Lung microvascular endothelial cell (primary cell): ENCODE results near the gene SLC35G2. TPM values are rescaled to one million over a fixed set of nuclear protein-coding genes. Genes with fewer than 3 reads are reported as not detected.
"Not testable (repeated sequence)": the region's sequence is repeated elsewhere in the genome, so short reads cannot be mapped to it uniquely, and the experiment has no call there.

Experiments used
- DNase-seq, 2 donors: peaks; one replicate each; pipeline versions ENCODE4 v3.0.0 to v3.0.0-alpha.2; 2010; ENCODE audit warnings: low read depth in 2 of 2
- total RNA-seq: library from RNA; depleted of rRNA; stranded (reverse); fragments of >200 nt; gene quantifications from 2 replicates; pipeline ENCODE4 v1.2.1, GENCODE V29; 2014

SLC35G2 gene
- total RNA-seq, 1 donor from 2014 or later, result 24.2 TPM

GRCh38 chr3:136885357-136886213, 66.7 kb downstream of the SLC35G2 start:
- peak; percentile 23 to 35 for DNase-seq

GRCh38 chr3:136889947-136890346, 71.0 kb downstream of the SLC35G2 start:
- no peak for DNase-seq

- peak in 1 of 2 donors; percentile 36 for DNase-seq
Measured at GRCh38 chr3:136891934-136892855, 73.3 kb downstream of the SLC35G2 start.

- peak; percentile 52 to 95 for DNase-seq
Measured at GRCh38 chr3:136893848-136894443, 75.0 kb downstream of the SLC35G2 start.

- DNase-seq, result not testable (repeated sequence)
Measured at GRCh38 chr3:136897171-136897570, 78.2 kb downstream of the SLC35G2 start.

GRCh38 chr3:136898549-136898948, 79.6 kb downstream of the SLC35G2 start:
- DNase-seq, result peak; percentile 8 to 35

- peak in 1 of 2 donors; percentile 22 for DNase-seq
Measured at GRCh38 chr3:136898954-136899353, 80.0 kb downstream of the SLC35G2 start.

- no peak for DNase-seq
Measured at GRCh38 chr3:136899622-136900158, 80.8 kb downstream of the SLC35G2 start.

- not testable (repeated sequence) for DNase-seq
Measured at GRCh38 chr3:136900694-136901093, 81.8 kb downstream of the SLC35G2 start.

- DNase-seq, result peak in 1 of 2 donors; percentile 58
Measured at GRCh38 chr3:136901391-136901790, 82.5 kb downstream of the SLC35G2 start.

GRCh38 chr3:136902530-136902929, 83.6 kb downstream of the SLC35G2 start:
- DNase-seq, result not testable (repeated sequence)

GRCh38 chr3:136903899-136904298, 85.0 kb downstream of the SLC35G2 start:
- DNase-seq, result no peak

- no peak for DNase-seq
Measured at GRCh38 chr3:136904746-136905145, 85.8 kb downstream of the SLC35G2 start.

Other genes starting within 250 kb of the SLC35G2 start
- gene STAG1, start 66.7 kb upstream of the SLC35G2 start, total RNA-seq, result 19.6 and 25.4 TPM in 2 replicates
- gene NCK1, start 43.1 kb downstream of the SLC35G2 start, total RNA-seq, result 45.5 and 108 TPM in 2 replicates
- gene IL20RB, start 138.9 kb downstream of the SLC35G2 start, total RNA-seq, result 0.22 and 0.79 TPM in 2 replicates